ENCODE data around the gene GASK1B. TPM values are rescaled to one million over a fixed set of nuclear protein-coding genes. Genes with fewer than 3 reads are reported as not detected.

GASK1B gene
- total and polyA plus RNA-seq, 2 of the 4 experiments (the other 2 are of a cell fraction) = 4.1 to 5.4 TPM

- no peak overlapping the region for H3K23ac ChIP-seq (ENCODE audit: low read depth, low read length)
- H2BK20ac ChIP-seq (ENCODE audit: low read depth, low read length) = no peak overlapping the region
- no peak overlapping the region for H3K4me3 ChIP-seq (ENCODE audit: insufficient read depth, low read depth, low read length)
- H3K9me3 ChIP-seq (ENCODE audit: control insufficient read depth, insufficient read depth, low read length) = no peaks in the 10 kb centered on the region
- H2AK9ac ChIP-seq (replicated peaks; ENCODE audit: low read depth, low read length, poor library complexity) = no peak overlapping the region
- no peak overlapping the region for H2BK5ac ChIP-seq (ENCODE audit: low read depth, low read length, poor library complexity, severe bottlenecking)
- H4K91ac ChIP-seq (ENCODE audit: insufficient read depth, low read depth, low read length) = no peak overlapping the region
- no peak overlapping the region for H2BK15ac ChIP-seq (ENCODE audit: low read depth, low read length)
- 69% methylated on average over 3 of the region's 15 CpGs; no CpG with 5 or more reads in 1 of the 2 experiments for WGBS, 2 experiments (ENCODE audit: extremely low coverage in 2 of 2, insufficient read length in 1 of 2)
- no peak overlapping the region for H3K18ac ChIP-seq (ENCODE audit: low read depth, low read length)
- H2AK5ac ChIP-seq (ENCODE audit: low read depth, low read length) = no peak overlapping the region
- no peaks in the 10 kb centered on the region; the same call in 1 of the 2 replicates for H3K27me3 ChIP-seq (ENCODE audit: control insufficient read depth, insufficient read depth, low read length)
- H3K4ac ChIP-seq (ENCODE audit: low read depth, low read length) = no peak overlapping the region
- H4K20me1 ChIP-seq (ENCODE audit: insufficient read depth, low read length) = no peaks in the 10 kb centered on the region
- no peaks in the 10 kb centered on the region for H3K79me1 ChIP-seq (ENCODE audit: low read depth in 1 of 2, low read length in 2 of 2)
- DNase-seq (no peak), ATAC-seq (ENCODE audit: low read depth) (no peak)
- no peak for TF ChIP-seq FOS (IDR thresholded peaks at IDR 0.05; ENCODE audit: low read depth, low read length)
- no peak for TF ChIP-seq ELK1 (IDR thresholded peaks at IDR 0.05; ENCODE audit: borderline replicate concordance, low read depth, low read length)
- TF ChIP-seq RCOR1 (IDR thresholded peaks at IDR 0.05; ENCODE audit: insufficient replicate concordance, low read length) = no peak
- no peak for TF ChIP-seq RAD21 (IDR thresholded peaks at IDR 0.05; ENCODE audit: low read length)
- TF ChIP-seq RFX5 (IDR thresholded peaks at IDR 0.05; ENCODE audit: low read depth, low read length) = no peak
- TF ChIP-seq MXI1 (IDR thresholded peaks at IDR 0.05; ENCODE audit: borderline replicate concordance, low read depth, low read length) = no peak
- no peak for TF ChIP-seq CEBPB (IDR thresholded peaks at IDR 0.05; ENCODE audit: low read depth, low read length)
- no peak for TF ChIP-seq MAZ (IDR thresholded peaks at IDR 0.05; ENCODE audit: borderline replicate concordance, low read depth, low read length)
- no peak for TF ChIP-seq CHD1 (IDR thresholded peaks at IDR 0.05; ENCODE audit: low read depth, low read length)
- TF ChIP-seq CTCF (conservative IDR thresholded peaks at IDR 0.05; ENCODE audit: low read depth, low read length) = no peak
- no peak for TF ChIP-seq SMC3 (IDR thresholded peaks at IDR 0.05; ENCODE audit: low read depth, low read length)
- TF ChIP-seq USF2 (IDR thresholded peaks at IDR 0.05; ENCODE audit: low read depth, low read length) = no peak
- TF ChIP-seq NFE2L2 (IDR thresholded peaks at IDR 0.05; ENCODE audit: low read depth, low read length) = no peak
- no peak overlapping the region for H3K27ac ChIP-seq (ENCODE audit: insufficient read depth, low read length)
- no peak overlapping the region for H3K9ac ChIP-seq (ENCODE audit: low read depth, low read length)
- no peaks in the 10 kb centered on the region for H3K4me1 ChIP-seq (ENCODE audit: control insufficient read depth, insufficient read depth, low read length)
- dilution Hi-C loops (cut with HindIII; ENCODE audit: low sequenced_read_pairs, unreplicated experiment) = loop anchor here (25.0 kb wide), 1 partner anchor 170 kb away; no protein-coding TSS in a partner anchor
- no peak overlapping the region for H4K5ac ChIP-seq (ENCODE audit: low read depth, low read length)
- no peak overlapping the region for H2AFZ ChIP-seq (replicated peaks; ENCODE audit: low read length, poor library complexity)
- no peak overlapping the region for H3K4me2 ChIP-seq (ENCODE audit: low read depth, low read length)
- BruUV-seq (replicated peaks) = no TSS peak
- no peak overlapping the region for H3K56ac ChIP-seq (ENCODE audit: extremely low read depth, insufficient read depth, low read length)
- no peak overlapping the region for H4K8ac ChIP-seq (ENCODE audit: low read depth in 2 of 2, low read length in 2 of 2)
- no peak overlapping the region for H3K14ac ChIP-seq (replicated peaks; ENCODE audit: low read depth, low read length)
- H2BK120ac ChIP-seq (ENCODE audit: low read depth, low read length) = no peak overlapping the region
- intact Hi-C loops (cut with micrococcal nuclease) = no loop called here
- H3K36me3 ChIP-seq (ENCODE audit: control insufficient read depth, insufficient read depth, low read length) = no peaks in the 10 kb centered on the region
- ChIA-PET CTCF (interaction anchor here (0.8 to 2.2 kb wide), 3 partner anchors 10 to 138 kb away, joined by 3 to 12 read pairs (median 4); no protein-coding TSS in a partner anchor), POLR2A (ENCODE audit: unreplicated experiment) (no interaction called here)
- H3K9me1 ChIP-seq (ENCODE audit: insufficient read depth, low read length) = no peaks in the 10 kb centered on the region
- in situ Hi-C loops (cut with MboI; ENCODE audit: low sequenced_read_pairs) = loop anchor here (25.0 kb wide), 1 partner anchor 970 kb away; the partner anchor contains the start of gene GRIA2
These were observed 9.9 kb upstream of the GASK1B start for GRCh38 chr4:158182736-158183135.
